ENCODE data around the gene PBX1. TPM values are rescaled to one million over a fixed set of nuclear protein-coding genes. Genes with fewer than 3 reads are reported as not detected.

The PBX1 gene
- total RNA-seq, 2 experiments from 2014 or later, result 0.17 TPM

GRCh38 chr1:164745736-164746135 lies 186.8 kb downstream of the PBX1 start:
- Mint-ChIP-seq H3K36me3 (no peaks in the 10 kb centered on the region), H3K4me1 (ENCODE audit: low read depth) (no peaks in the 10 kb centered on the region), H3K27me3 (no peaks in the 10 kb centered on the region), H3K9me3 (no peaks in the 10 kb centered on the region), H3K4me3 (no peak overlapping the region), H3K27ac (no peak overlapping the region)
- DNase-seq, result no peak
- ChIA-PET CTCF (no interaction called here), POLR2A (no interaction called here)
- intact Hi-C loops (cut with micrococcal nuclease), result no loop called here

- H3K27ac Mint-ChIP-seq, result no peak overlapping the region
- no peaks in the 10 kb centered on the region for H3K9me3 Mint-ChIP-seq
- H3K36me3 Mint-ChIP-seq, result no peaks in the 10 kb centered on the region
- no peak for DNase-seq
- intact Hi-C loops (cut with micrococcal nuclease), result no loop called here
- H3K27me3 Mint-ChIP-seq, result no peaks in the 10 kb centered on the region
- no peak overlapping the region for H3K4me3 Mint-ChIP-seq
- no peaks in the 10 kb centered on the region for H3K4me1 Mint-ChIP-seq (ENCODE audit: low read depth)
- ChIA-PET POLR2A (no interaction called here), CTCF (no interaction called here)
These were observed 187.6 kb downstream of the PBX1 start for GRCh38 chr1:164746632-164747031.

- intact Hi-C loops (cut with micrococcal nuclease), result no loop called here
- ChIA-PET CTCF (no interaction called here), POLR2A (no interaction called here)
These were observed 189.4 kb downstream of the PBX1 start for GRCh38 chr1:164748253-164748899.

GRCh38 chr1:164753521-164754077 lies 194.6 kb downstream of the PBX1 start:
- Mint-ChIP-seq H3K27me3 (no peaks in the 10 kb centered on the region), H3K27ac (no peak overlapping the region), H3K36me3 (no peaks in the 10 kb centered on the region), H3K4me3 (no peak overlapping the region), H3K9me3 (no peaks in the 10 kb centered on the region), H3K4me1 (ENCODE audit: low read depth) (no peaks in the 10 kb centered on the region)
- intact Hi-C loops (cut with micrococcal nuclease), result no loop called here
- CTCF ChIA-PET, result no interaction called here
- DNase-seq, result no peak
- POLR2A ChIA-PET, result no interaction called here

More at GRCh38 chr1:164748253-164748899, 189.4 kb downstream of the PBX1 start:
- Mint-ChIP-seq H3K4me1 (ENCODE audit: low read depth) (no peaks in the 10 kb centered on the region), H3K36me3 (no peaks in the 10 kb centered on the region), H3K4me3 (no peak overlapping the region), H3K27ac (no peak overlapping the region), H3K9me3 (no peaks in the 10 kb centered on the region), H3K27me3 (no peaks in the 10 kb centered on the region)
- DNase-seq, result no peak

GRCh38 chr1:164754088-164754600 lies 195.2 kb downstream of the PBX1 start:
- Mint-ChIP-seq H3K27me3 (no peaks in the 10 kb centered on the region), H3K4me1 (ENCODE audit: low read depth) (no peaks in the 10 kb centered on the region), H3K27ac (no peak overlapping the region), H3K4me3 (no peak overlapping the region), H3K36me3 (no peaks in the 10 kb centered on the region), H3K9me3 (no peaks in the 10 kb centered on the region)
- intact Hi-C loops (cut with micrococcal nuclease), result no loop called here
- CTCF ChIA-PET, result no interaction called here
- POLR2A ChIA-PET, result no interaction called here
- DNase-seq, result no peak

- Mint-ChIP-seq H3K4me3 (no peak overlapping the region), H3K9me3 (no peaks in the 10 kb centered on the region), H3K4me1 (ENCODE audit: low read depth) (no peaks in the 10 kb centered on the region), H3K27me3 (no peaks in the 10 kb centered on the region), H3K36me3 (no peaks in the 10 kb centered on the region), H3K27ac (no peak overlapping the region)
- ChIA-PET CTCF (no interaction called here), POLR2A (no interaction called here)
- no peak for DNase-seq
- intact Hi-C loops (cut with micrococcal nuclease), result no loop called here
These were observed 196.7 kb downstream of the PBX1 start for GRCh38 chr1:164755690-164756089.

GRCh38 chr1:164756741-164757140 lies 197.8 kb downstream of the PBX1 start:
- ChIA-PET POLR2A (no interaction called here), CTCF (no interaction called here)
- no peak for DNase-seq
- no peaks in the 10 kb centered on the region for H3K36me3 Mint-ChIP-seq
- no peaks in the 10 kb centered on the region for H3K4me1 Mint-ChIP-seq (ENCODE audit: low read depth)
- H3K27me3 Mint-ChIP-seq, result no peaks in the 10 kb centered on the region
- no peak overlapping the region for H3K27ac Mint-ChIP-seq
- no peak overlapping the region for H3K4me3 Mint-ChIP-seq
- intact Hi-C loops (cut with micrococcal nuclease), result no loop called here
- H3K9me3 Mint-ChIP-seq, result no peaks in the 10 kb centered on the region

GRCh38 chr1:164757625-164758024 lies 198.6 kb downstream of the PBX1 start:
- H3K4me1 Mint-ChIP-seq (ENCODE audit: low read depth), result no peaks in the 10 kb centered on the region
- H3K27me3 Mint-ChIP-seq, result no peaks in the 10 kb centered on the region
- ChIA-PET POLR2A (no interaction called here), CTCF (no interaction called here)
- H3K27ac Mint-ChIP-seq, result no peak overlapping the region
- H3K9me3 Mint-ChIP-seq, result no peaks in the 10 kb centered on the region
- no peak overlapping the region for H3K4me3 Mint-ChIP-seq
- H3K36me3 Mint-ChIP-seq, result no peaks in the 10 kb centered on the region
- no peak for DNase-seq
- intact Hi-C loops (cut with micrococcal nuclease), result no loop called here

GRCh38 chr1:164759144-164759920 lies 200.3 kb downstream of the PBX1 start:
- no peak for DNase-seq
- no peaks in the 10 kb centered on the region for H3K27me3 Mint-ChIP-seq
- H3K4me1 Mint-ChIP-seq (ENCODE audit: low read depth), result no peaks in the 10 kb centered on the region
- CTCF ChIA-PET, result no interaction called here
- no peak overlapping the region for H3K27ac Mint-ChIP-seq
- intact Hi-C loops (cut with micrococcal nuclease), result no loop called here
- POLR2A ChIA-PET, result no interaction called here
- H3K9me3 Mint-ChIP-seq, result no peaks in the 10 kb centered on the region
- no peaks in the 10 kb centered on the region for H3K36me3 Mint-ChIP-seq
- no peak overlapping the region for H3K4me3 Mint-ChIP-seq

GRCh38 chr1:164759979-164760469 lies 201.0 kb downstream of the PBX1 start:
- ChIA-PET POLR2A (no interaction called here), CTCF (interaction anchor here (1.1 kb wide), 1 partner anchor 12 kb away, joined by 3 read pairs; no protein-coding TSS in a partner anchor)
- DNase-seq, result no peak
- no peak overlapping the region for H3K27ac Mint-ChIP-seq
- no peaks in the 10 kb centered on the region for H3K4me1 Mint-ChIP-seq (ENCODE audit: low read depth)
- H3K36me3 Mint-ChIP-seq, result no peaks in the 10 kb centered on the region
- H3K9me3 Mint-ChIP-seq, result no peaks in the 10 kb centered on the region
- intact Hi-C loops (cut with micrococcal nuclease), result no loop called here
- H3K27me3 Mint-ChIP-seq, result no peaks in the 10 kb centered on the region
- no peak overlapping the region for H3K4me3 Mint-ChIP-seq

- Mint-ChIP-seq H3K4me3 (no peak overlapping the region), H3K27ac (no peak overlapping the region), H3K36me3 (no peaks in the 10 kb centered on the region), H3K4me1 (ENCODE audit: low read depth) (no peaks in the 10 kb centered on the region), H3K9me3 (no peaks in the 10 kb centered on the region), H3K27me3 (no peaks in the 10 kb centered on the region)
- DNase-seq, result no peak
- intact Hi-C loops (cut with micrococcal nuclease), result no loop called here
- POLR2A ChIA-PET, result no interaction called here
- CTCF ChIA-PET, result interaction anchor here (1.1 kb wide), 1 partner anchor 11 kb away, joined by 3 read pairs; no protein-coding TSS in a partner anchor
These were observed 201.6 kb downstream of the PBX1 start for GRCh38 chr1:164760569-164760968.

GRCh38 chr1:164761009-164761408 lies 202.0 kb downstream of the PBX1 start:
- Mint-ChIP-seq H3K27me3 (no peaks in the 10 kb centered on the region), H3K4me3 (no peak overlapping the region), H3K9me3 (no peaks in the 10 kb centered on the region), H3K27ac (no peak overlapping the region), H3K36me3 (no peaks in the 10 kb centered on the region), H3K4me1 (ENCODE audit: low read depth) (no peaks in the 10 kb centered on the region)
- DNase-seq, result no peak
- POLR2A ChIA-PET, result no interaction called here
- CTCF ChIA-PET, result interaction anchor here (1.1 kb wide), 1 partner anchor 11 kb away, joined by 3 read pairs; no protein-coding TSS in a partner anchor
- intact Hi-C loops (cut with micrococcal nuclease), result no loop called here

Data from activated CD4-positive, alpha-beta memory T cell treated with anti-CD3 and anti-CD28 coated beads for 36 hours (primary cell).